Measurements from ENCODE around the gene E2F2.
"Not testable (repeated sequence)": the region's sequence is repeated elsewhere in the genome, so short reads cannot be mapped to it uniquely, and the experiment has no call there.

The E2F2 gene

GRCh38 chr1:23526329-23527041, 4.5 kb downstream of the E2F2 start:
- in situ Hi-C loops (cut with MboI; ENCODE audit: low sequenced_read_pairs): no loop called here

- in situ Hi-C loops (cut with MboI; ENCODE audit: low sequenced_read_pairs): no loop called here
Measured at GRCh38 chr1:23525558-23526250, 5.3 kb downstream of the E2F2 start.

- in situ Hi-C loops (cut with MboI; ENCODE audit: low sequenced_read_pairs): no loop called here
Measured at GRCh38 chr1:23524716-23525401, 6.2 kb downstream of the E2F2 start.

- in situ Hi-C loops (cut with MboI; ENCODE audit: low sequenced_read_pairs): no loop called here
Measured at GRCh38 chr1:23524163-23524562, 6.9 kb downstream of the E2F2 start.

GRCh38 chr1:23522244-23522982, 8.6 kb downstream of the E2F2 start:
- in situ Hi-C loops (cut with MboI; ENCODE audit: low sequenced_read_pairs): no loop called here

GRCh38 chr1:23521588-23521987, 9.4 kb downstream of the E2F2 start:
- in situ Hi-C loops (cut with MboI; ENCODE audit: low sequenced_read_pairs): no loop called here

GRCh38 chr1:23517581-23517980, 13.5 kb downstream of the E2F2 start:
- in situ Hi-C loops (cut with MboI; ENCODE audit: low sequenced_read_pairs): no loop called here

- in situ Hi-C loops (cut with MboI; ENCODE audit: low sequenced_read_pairs): no loop called here
Measured at GRCh38 chr1:23515905-23516304, 15.1 kb downstream of the E2F2 start.

GRCh38 chr1:23514111-23514679, 16.8 kb downstream of the E2F2 start:
- in situ Hi-C loops (cut with MboI; ENCODE audit: low sequenced_read_pairs): no loop called here

- in situ Hi-C loops (cut with MboI; ENCODE audit: low sequenced_read_pairs): no loop called here
Measured at GRCh38 chr1:23509896-23510295, 21.1 kb downstream of the E2F2 start.

GRCh38 chr1:23506376-23507107, 24.5 kb downstream of the E2F2 start:
- in situ Hi-C loops (cut with MboI; ENCODE audit: low sequenced_read_pairs): no loop called here

- in situ Hi-C loops (cut with MboI; ENCODE audit: low sequenced_read_pairs): no loop called here
Measured at GRCh38 chr1:23505851-23506250, 25.2 kb downstream of the E2F2 start.

GRCh38 chr1:23504156-23504555, 26.9 kb downstream of the E2F2 start:
- in situ Hi-C loops (cut with MboI; ENCODE audit: low sequenced_read_pairs): not testable (repeated sequence)

- in situ Hi-C loops (cut with MboI; ENCODE audit: low sequenced_read_pairs): no loop called here
Measured at GRCh38 chr1:23502951-23503350, 28.1 kb downstream of the E2F2 start.

- in situ Hi-C loops (cut with MboI; ENCODE audit: low sequenced_read_pairs): no loop called here
Measured at GRCh38 chr1:23500466-23500865, 30.6 kb downstream of the E2F2 start.

- in situ Hi-C loops (cut with MboI; ENCODE audit: low sequenced_read_pairs): loop anchor here (5.0 kb wide), 1 partner anchor 44 kb away; no protein-coding TSS in a partner anchor
Measured at GRCh38 chr1:23497777-23498439, 33.1 kb downstream of the E2F2 start.

- in situ Hi-C loops (cut with MboI; ENCODE audit: low sequenced_read_pairs): loop anchor here (5.0 kb wide), 1 partner anchor 46 kb away; no protein-coding TSS in a partner anchor
Measured at GRCh38 chr1:23496490-23497181, 34.4 kb downstream of the E2F2 start.

- in situ Hi-C loops (cut with MboI; ENCODE audit: low sequenced_read_pairs): loop anchor here (5.0 kb wide), 1 partner anchor 47 kb away; no protein-coding TSS in a partner anchor
Measured at GRCh38 chr1:23494836-23495235, 36.2 kb downstream of the E2F2 start.

GRCh38 chr1:23492776-23493175, 38.3 kb downstream of the E2F2 start:
- in situ Hi-C loops (cut with MboI; ENCODE audit: low sequenced_read_pairs): not testable (repeated sequence)

Data from HL-60/S4 treated with phorbol 12-myristate 13-acetate at 8.2 ng/mL for 4 days and 3 days (cell line).